HG03469 (cell line): ENCODE results near the gene SLC4A11.
A peak's percentile ranks its signal among the peaks of the same experiment; 100 is the strongest.
"Not testable (repeated sequence)": the region's sequence is repeated elsewhere in the genome, so short reads cannot be mapped to it uniquely, and the experiment has no call there.

Source experiments
- ATAC-seq: cut with Tn5 transposase; IDR thresholded peaks from one replicate; pipeline ENCODE4 v1.9.1; 2021; ENCODE audit warnings: mild to moderate bottlenecking, moderate library complexity, moderate number of reproducible peaks; ENCODE audit not compliant: unreplicated experiment

The SLC4A11 gene

GRCh38 chr20:3204124-3204794 is 34.7 kb downstream of the SLC4A11 start, which contains the start of gene DDRGK1:
TSS of gene DDRGK1 (minus strand) at chr20:3204682. CDS start at chr20:3204627, 55 bp downstream.
- peak; percentile 59 for ATAC-seq

- ATAC-seq: no peak
Observed at GRCh38 chr20:3203315-3204123, 35.5 kb downstream of the SLC4A11 start.

GRCh38 chr20:3202965-3203314 is 36.0 kb downstream of the SLC4A11 start:
- no peak for ATAC-seq

GRCh38 chr20:3199976-3200755 is 38.8 kb downstream of the SLC4A11 start:
- ATAC-seq: no peak

- ATAC-seq: no peak
Observed at GRCh38 chr20:3199206-3199605, 39.8 kb downstream of the SLC4A11 start.

GRCh38 chr20:3195590-3196237 is 43.3 kb downstream of the SLC4A11 start:
- ATAC-seq: no peak

GRCh38 chr20:3194617-3195280 is 44.2 kb downstream of the SLC4A11 start:
- ATAC-seq: no peak

- no peak for ATAC-seq
Observed at GRCh38 chr20:3193806-3194616, 45.0 kb downstream of the SLC4A11 start.

- ATAC-seq: no peak
Observed at GRCh38 chr20:3192226-3193015, 46.6 kb downstream of the SLC4A11 start.

GRCh38 chr20:3190681-3191111 is 48.3 kb downstream of the SLC4A11 start:
- no peak for ATAC-seq

GRCh38 chr20:3189561-3190131 is 49.3 kb downstream of the SLC4A11 start:
- ATAC-seq: no peak

- no peak for ATAC-seq
Observed at GRCh38 chr20:3188823-3189413, 50.1 kb downstream of the SLC4A11 start.

GRCh38 chr20:3187861-3188260 is 51.1 kb downstream of the SLC4A11 start:
- not testable (repeated sequence) for ATAC-seq

- no peak for ATAC-seq
Observed at GRCh38 chr20:3183896-3184612, 54.9 kb downstream of the SLC4A11 start.

- ATAC-seq: not testable (repeated sequence)
Observed at GRCh38 chr20:3182429-3182828, 56.6 kb downstream of the SLC4A11 start.

GRCh38 chr20:3181270-3181669 is 57.7 kb downstream of the SLC4A11 start:
- ATAC-seq: no peak

GRCh38 chr20:3180319-3180718 is 58.7 kb downstream of the SLC4A11 start:
- ATAC-seq: no peak
